Measurements from ENCODE around the gene CDC27.

The CDC27 gene

GRCh38 chr17:47192554-47192953 is 3.5 kb upstream of the CDC27 start:
- WGBS = 100% methylated on average over 4 of the region's 6 CpGs

GRCh38 chr17:47190770-47191169 is 1.7 kb upstream of the CDC27 start:
- DNase-seq = no peak
- H3K79me1 ChIP-seq (replicated peaks; ENCODE audit: low read length, poor library complexity, severe bottlenecking) = no peaks in the 10 kb centered on the region
- H3K27me3 ChIP-seq (ENCODE audit: control insufficient read depth in 1 of 2, insufficient read depth in 1 of 2, low read length in 2 of 2) = no peaks in the 10 kb centered on the region
- H3K14ac ChIP-seq (ENCODE audit: low read length in 2 of 2) = no peak overlapping the region
- H3K9me3 ChIP-seq (ENCODE audit: control insufficient read depth, low read length) = no peaks in the 10 kb centered on the region
- no peak overlapping the region for H4K91ac ChIP-seq (ENCODE audit: low read length)
- no peak overlapping the region for H3K18ac ChIP-seq (ENCODE audit: low read depth in 1 of 2, low read length in 2 of 2)
- no peaks in the 10 kb centered on the region for H3K36me3 ChIP-seq (ENCODE audit: control insufficient read depth in 1 of 2, insufficient read depth in 2 of 2, low read depth in 1 of 2, low read length in 2 of 2)
- H3K4ac ChIP-seq (ENCODE audit: low read depth in 1 of 2, low read length in 2 of 2) = no peak overlapping the region
- H2BK15ac ChIP-seq (ENCODE audit: low read depth, poor library complexity, severe bottlenecking) = no peak overlapping the region
- no peak overlapping the region for H2BK120ac ChIP-seq (ENCODE audit: low read depth, low read length)
- no peak overlapping the region for H3K9ac ChIP-seq (ENCODE audit: low read length)
- H3K27ac ChIP-seq (ENCODE audit: low read length, poor library complexity, severe bottlenecking) = no peak overlapping the region
- H2BK5ac ChIP-seq (ENCODE audit: low read depth, low read length, poor library complexity, severe bottlenecking) = no peak overlapping the region
- 98% methylated on average over 1 of the region's 1 CpG for WGBS
- no peaks in the 10 kb centered on the region for H3K4me1 ChIP-seq (ENCODE audit: control insufficient read depth, insufficient read depth, low read depth, low read length)
- no peak overlapping the region for H3K4me3 ChIP-seq (ENCODE audit: insufficient read depth in 1 of 2, low read depth in 1 of 2, low read length in 2 of 2)
- H2BK12ac ChIP-seq (ENCODE audit: low read length in 2 of 2) = no peak overlapping the region
- H3K4me2 ChIP-seq (ENCODE audit: low read length, poor library complexity, severe bottlenecking) = no peak overlapping the region
- no peak overlapping the region for H2AFZ ChIP-seq (ENCODE audit: low read depth, low read length)
- no peak overlapping the region for H4K8ac ChIP-seq (ENCODE audit: low read length)
- no peak overlapping the region for H2AK5ac ChIP-seq (ENCODE audit: low read length, severe bottlenecking)
- no peak overlapping the region for H3K23ac ChIP-seq (ENCODE audit: low read length in 2 of 2)

More at GRCh38 chr17:47192554-47192953, 3.5 kb upstream of the CDC27 start:
- no peak overlapping the region for H2BK120ac ChIP-seq (ENCODE audit: low read depth, low read length)
- H3K23ac ChIP-seq (ENCODE audit: low read length in 2 of 2) = no peak overlapping the region
- H2BK12ac ChIP-seq (ENCODE audit: low read length in 2 of 2) = no peak overlapping the region
- no peak overlapping the region for H3K9ac ChIP-seq (ENCODE audit: low read length)
- H2BK15ac ChIP-seq (ENCODE audit: low read depth, poor library complexity, severe bottlenecking) = no peak overlapping the region
- H3K27ac ChIP-seq (ENCODE audit: low read length, poor library complexity, severe bottlenecking) = no peak overlapping the region
- no peak overlapping the region for H2AFZ ChIP-seq (ENCODE audit: low read depth, low read length)
- no peaks in the 10 kb centered on the region for H3K4me1 ChIP-seq (ENCODE audit: control insufficient read depth, insufficient read depth, low read depth, low read length)
- H3K14ac ChIP-seq (ENCODE audit: low read length in 2 of 2) = no peak overlapping the region
- H3K4ac ChIP-seq (ENCODE audit: low read depth in 1 of 2, low read length in 2 of 2) = no peak overlapping the region
- no peaks in the 10 kb centered on the region for H3K36me3 ChIP-seq (ENCODE audit: control insufficient read depth in 1 of 2, insufficient read depth in 2 of 2, low read depth in 1 of 2, low read length in 2 of 2)
- H3K9me3 ChIP-seq (ENCODE audit: control insufficient read depth, low read length) = no peaks in the 10 kb centered on the region
- H3K4me3 ChIP-seq (ENCODE audit: insufficient read depth in 1 of 2, low read depth in 1 of 2, low read length in 2 of 2) = no peak overlapping the region
- no peak overlapping the region for H2AK5ac ChIP-seq (ENCODE audit: low read length, severe bottlenecking)
- no peak overlapping the region for H3K4me2 ChIP-seq (ENCODE audit: low read length, poor library complexity, severe bottlenecking)
- peak overlapping the region; percentile 44 for H2BK5ac ChIP-seq (ENCODE audit: low read depth, low read length, poor library complexity, severe bottlenecking)
- H3K18ac ChIP-seq (ENCODE audit: low read depth in 1 of 2, low read length in 2 of 2) = no peak overlapping the region
- H4K8ac ChIP-seq (ENCODE audit: low read length) = no peak overlapping the region
- peak; percentile 63 for DNase-seq
- H3K79me1 ChIP-seq (replicated peaks; ENCODE audit: low read length, poor library complexity, severe bottlenecking) = no peaks in the 10 kb centered on the region
- no peak overlapping the region for H4K91ac ChIP-seq (ENCODE audit: low read length)
- H3K27me3 ChIP-seq (ENCODE audit: control insufficient read depth in 1 of 2, insufficient read depth in 1 of 2, low read length in 2 of 2) = no peaks in the 10 kb centered on the region

- 97% methylated on average over 3 of the region's 4 CpGs for WGBS
These were observed 1.1 kb upstream of the CDC27 start for GRCh38 chr17:47190243-47190642.

GRCh38 chr17:47189732-47190237 is 690 bp upstream of the CDC27 start:
- Histone ChIP-seq H2BK5ac (ENCODE audit: low read depth, low read length, poor library complexity, severe bottlenecking) (no peak overlapping the region), H3K27ac (ENCODE audit: low read length, poor library complexity, severe bottlenecking) (no peak overlapping the region), H3K79me1 (replicated peaks; ENCODE audit: low read length, poor library complexity, severe bottlenecking) (no peaks in the 10 kb centered on the region), H2BK12ac (ENCODE audit: low read length in 2 of 2) (no peak overlapping the region), H3K36me3 (ENCODE audit: control insufficient read depth in 1 of 2, insufficient read depth in 2 of 2, low read depth in 1 of 2, low read length in 2 of 2) (no peaks in the 10 kb centered on the region), H3K4ac (ENCODE audit: low read depth in 1 of 2, low read length in 2 of 2) (no peak overlapping the region), H3K27me3 (ENCODE audit: control insufficient read depth in 1 of 2, insufficient read depth in 1 of 2, low read length in 2 of 2) (no peaks in the 10 kb centered on the region), H3K14ac (ENCODE audit: low read length in 2 of 2) (no peak overlapping the region), H3K9me3 (ENCODE audit: control insufficient read depth, low read length) (no peaks in the 10 kb centered on the region), H2AK5ac (ENCODE audit: low read length, severe bottlenecking) (no peak overlapping the region), H3K4me2 (ENCODE audit: low read length, poor library complexity, severe bottlenecking) (peak overlapping the region; percentile 67), H4K8ac (ENCODE audit: low read length) (no peak overlapping the region), H2BK120ac (ENCODE audit: low read depth, low read length) (no peak overlapping the region), H3K18ac (ENCODE audit: low read depth in 1 of 2, low read length in 2 of 2) (no peak overlapping the region), H2BK15ac (ENCODE audit: low read depth, poor library complexity, severe bottlenecking) (no peak overlapping the region), H2AFZ (ENCODE audit: low read depth, low read length) (no peak overlapping the region), H3K23ac (ENCODE audit: low read length in 2 of 2) (no peak overlapping the region), H3K4me3 (ENCODE audit: insufficient read depth in 1 of 2, low read depth in 1 of 2, low read length in 2 of 2) (peak overlapping the region; percentile 20 to 84), H4K91ac (ENCODE audit: low read length) (no peak overlapping the region), H3K4me1 (ENCODE audit: control insufficient read depth, insufficient read depth, low read depth, low read length) (no peaks in the 10 kb centered on the region), H3K9ac (ENCODE audit: low read length) (peak overlapping the region; percentile 99)
- WGBS = 43% methylated on average over 3 of the region's 5 CpGs
- DNase-seq = no peak

More at GRCh38 chr17:47190243-47190642, 1.1 kb upstream of the CDC27 start:
- Histone ChIP-seq H2AK5ac (ENCODE audit: low read length, severe bottlenecking) (no peak overlapping the region), H3K14ac (ENCODE audit: low read length in 2 of 2) (no peak overlapping the region), H3K4me1 (ENCODE audit: control insufficient read depth, insufficient read depth, low read depth, low read length) (no peaks in the 10 kb centered on the region), H4K91ac (ENCODE audit: low read length) (no peak overlapping the region), H3K27ac (ENCODE audit: low read length, poor library complexity, severe bottlenecking) (no peak overlapping the region), H2BK5ac (ENCODE audit: low read depth, low read length, poor library complexity, severe bottlenecking) (no peak overlapping the region), H2BK15ac (ENCODE audit: low read depth, poor library complexity, severe bottlenecking) (no peak overlapping the region), H2BK120ac (ENCODE audit: low read depth, low read length) (no peak overlapping the region), H2AFZ (ENCODE audit: low read depth, low read length) (no peak overlapping the region), H3K9ac (ENCODE audit: low read length) (peak overlapping the region; percentile 99), H3K4me3 (ENCODE audit: insufficient read depth in 1 of 2, low read depth in 1 of 2, low read length in 2 of 2) (no peak overlapping the region), H3K18ac (ENCODE audit: low read depth in 1 of 2, low read length in 2 of 2) (no peak overlapping the region), H3K36me3 (ENCODE audit: control insufficient read depth in 1 of 2, insufficient read depth in 2 of 2, low read depth in 1 of 2, low read length in 2 of 2) (no peaks in the 10 kb centered on the region), H3K4ac (ENCODE audit: low read depth in 1 of 2, low read length in 2 of 2) (no peak overlapping the region), H2BK12ac (ENCODE audit: low read length in 2 of 2) (no peak overlapping the region), H3K4me2 (ENCODE audit: low read length, poor library complexity, severe bottlenecking) (no peak overlapping the region), H3K79me1 (replicated peaks; ENCODE audit: low read length, poor library complexity, severe bottlenecking) (no peaks in the 10 kb centered on the region), H3K27me3 (ENCODE audit: control insufficient read depth in 1 of 2, insufficient read depth in 1 of 2, low read length in 2 of 2) (no peaks in the 10 kb centered on the region), H3K9me3 (ENCODE audit: control insufficient read depth, low read length) (no peaks in the 10 kb centered on the region), H3K23ac (ENCODE audit: low read length in 2 of 2) (no peak overlapping the region), H4K8ac (ENCODE audit: low read length) (no peak overlapping the region)
- DNase-seq = no peak
